Endothelial cell of umbilical vein (primary cell): ENCODE data around the gene IZUMO4.

Experiments used
- EZH2 ChIP-seq: IDR thresholded peaks from 2 replicates; pipeline ENCODE4 v1.6.1; 2012; ENCODE audit warnings: borderline replicate concordance, low read depth, mild to moderate bottlenecking, moderate library complexity, low read length, inconsistent platforms; ENCODE audit not compliant: severe bottlenecking
- FOS ChIP-seq: IDR thresholded peaks from 2 replicates; pipeline ENCODE4 v1.6.1; 2011; ENCODE audit warnings: mild to moderate bottlenecking, low read length, moderate library complexity, borderline replicate concordance; ENCODE audit not compliant: insufficient read depth
- GATA2 ChIP-seq: IDR thresholded peaks from 2 replicates; pipeline ENCODE4 v1.7.0; 2011; ENCODE audit warnings: low read depth, mild to moderate bottlenecking, moderate library complexity, mixed read lengths, low read length; ENCODE audit not compliant: insufficient read length, insufficient read depth
- MYC ChIP-seq: IDR thresholded peaks from one replicate; pipeline ENCODE4 v1.6.1; 2011; ENCODE audit warnings: mild to moderate bottlenecking, low read depth, low read length
- POLR2A ChIP-seq: IDR thresholded peaks from 2 replicates; pipeline ENCODE4 v1.6.1; 2012; ENCODE audit warnings: low read depth, mild to moderate bottlenecking, control low read depth, low read length
- POLR2AphosphoS5 ChIP-seq: IDR thresholded peaks from 2 replicates; pipeline ENCODE4 v1.6.1; 2012; ENCODE audit warnings: low read depth, mild to moderate bottlenecking, control low read depth, low read length, moderate library complexity; ENCODE audit not compliant: insufficient read depth
- TF ChIP-seq, protein P1 (sequence below), 2 donors: IDR thresholded peaks; 1 replicate in 1 of 2; 2 replicates in 1 of 2; pipeline ENCODE4 v1.5.1; 2011; ENCODE audit warnings: low read length in 2 of 2, mild to moderate bottlenecking in 2 of 2, moderate library complexity in 2 of 2, control low read depth in 1 of 2, inconsistent platforms in 1 of 2, low read depth in 1 of 2; ENCODE audit not compliant: insufficient read depth in 1 of 2; ENCODE audit errors: extremely low read depth in 1 of 2
- TF ChIP-seq, protein P2 (sequence below): IDR thresholded peaks from 2 replicates; pipeline ENCODE4 v1.6.1; 2011; ENCODE audit not compliant: insufficient read depth, insufficient read length

DNA sequence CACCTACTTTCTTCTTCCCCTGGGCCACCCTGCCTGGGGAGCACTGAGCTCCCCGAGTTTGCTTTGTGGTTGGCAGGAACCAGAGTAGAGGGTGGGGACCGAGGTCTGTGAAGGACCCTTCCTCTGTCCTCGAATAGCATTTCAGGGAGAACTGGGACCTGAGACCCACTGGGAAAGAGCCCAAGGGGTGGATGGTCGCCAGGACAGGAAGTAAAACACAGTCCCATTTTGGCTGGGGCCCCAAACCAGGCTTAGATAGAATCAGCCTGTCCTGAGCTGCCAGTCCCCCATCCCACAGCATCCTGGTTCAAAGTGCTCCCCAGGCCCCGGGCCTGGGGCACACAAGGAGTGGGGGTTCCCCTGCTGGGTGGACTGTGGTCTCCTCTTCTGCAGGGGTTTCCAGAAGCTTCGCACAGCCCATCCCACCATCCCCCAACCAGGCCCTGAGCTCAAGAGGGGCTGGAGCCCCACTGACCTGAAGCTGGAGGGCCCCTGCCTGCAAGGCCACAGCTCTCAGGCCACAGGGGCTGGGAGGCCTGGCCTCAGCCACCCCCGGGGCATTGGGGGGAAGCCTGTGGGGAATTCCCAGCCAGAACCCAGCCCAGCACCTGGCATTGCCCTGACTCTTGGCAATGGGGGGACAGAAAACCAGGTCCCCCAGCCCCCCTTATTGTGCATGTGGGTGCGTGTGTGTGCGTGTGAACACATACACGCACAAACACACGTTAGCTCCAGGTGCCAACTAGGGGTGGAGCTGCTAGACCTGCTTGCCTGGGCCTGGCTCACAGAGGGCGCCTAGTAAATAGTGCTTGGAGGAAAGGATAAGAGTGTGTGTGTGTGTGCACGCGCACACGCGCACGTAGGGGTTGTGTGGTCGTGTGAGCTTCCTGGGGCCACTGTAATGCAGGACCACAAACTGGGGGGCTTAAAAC is 44.7 kb upstream of the IZUMO4 start:
- no peak for TF ChIP-seq POLR2A
- TF ChIP-seq, protein P1, sequence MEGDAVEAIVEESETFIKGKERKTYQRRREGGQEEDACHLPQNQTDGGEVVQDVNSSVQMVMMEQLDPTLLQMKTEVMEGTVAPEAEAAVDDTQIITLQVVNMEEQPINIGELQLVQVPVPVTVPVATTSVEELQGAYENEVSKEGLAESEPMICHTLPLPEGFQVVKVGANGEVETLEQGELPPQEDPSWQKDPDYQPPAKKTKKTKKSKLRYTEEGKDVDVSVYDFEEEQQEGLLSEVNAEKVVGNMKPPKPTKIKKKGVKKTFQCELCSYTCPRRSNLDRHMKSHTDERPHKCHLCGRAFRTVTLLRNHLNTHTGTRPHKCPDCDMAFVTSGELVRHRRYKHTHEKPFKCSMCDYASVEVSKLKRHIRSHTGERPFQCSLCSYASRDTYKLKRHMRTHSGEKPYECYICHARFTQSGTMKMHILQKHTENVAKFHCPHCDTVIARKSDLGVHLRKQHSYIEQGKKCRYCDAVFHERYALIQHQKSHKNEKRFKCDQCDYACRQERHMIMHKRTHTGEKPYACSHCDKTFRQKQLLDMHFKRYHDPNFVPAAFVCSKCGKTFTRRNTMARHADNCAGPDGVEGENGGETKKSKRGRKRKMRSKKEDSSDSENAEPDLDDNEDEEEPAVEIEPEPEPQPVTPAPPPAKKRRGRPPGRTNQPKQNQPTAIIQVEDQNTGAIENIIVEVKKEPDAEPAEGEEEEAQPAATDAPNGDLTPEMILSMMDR (IDR thresholded peaks at IDR 0.05; ENCODE audit: extremely low read depth in 1 of 2, insufficient read depth in 1 of 2, low read depth in 1 of 2, low read length in 2 of 2): no peak
- TF ChIP-seq POLR2AphosphoS5: no peak
- TF ChIP-seq EZH2: no peak
- TF ChIP-seq MYC: no peak
- TF ChIP-seq, protein P2, sequence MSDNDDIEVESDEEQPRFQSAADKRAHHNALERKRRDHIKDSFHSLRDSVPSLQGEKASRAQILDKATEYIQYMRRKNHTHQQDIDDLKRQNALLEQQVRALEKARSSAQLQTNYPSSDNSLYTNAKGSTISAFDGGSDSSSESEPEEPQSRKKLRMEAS: no peak
- TF ChIP-seq FOS: no peak
- TF ChIP-seq GATA2: no peak
